WTC11 (cell line): Measurements from ENCODE around the gene ZBTB4. TPM values are rescaled to one million over a fixed set of nuclear protein-coding genes. Genes with fewer than 3 reads are reported as not detected.
"Not testable (repeated sequence)": the region's sequence is repeated elsewhere in the genome, so short reads cannot be mapped to it uniquely, and the experiment has no call there.

Experiments used
- ATAC-seq: fragments of 200-7000 bp; cut with Tn5 transposase; 2 replicates; pipeline ENCODE4 v1.10.0; 2021; ENCODE audit warnings: mild to moderate bottlenecking, moderate library complexity
- CTCF ChIA-PET: fragments of 300-600 bp; sonication (Branson Sonifier 250); formaldehyde crosslinking; loops from one replicate; lab custom pipeline; 2021; ENCODE audit warnings: antibody characterized with exemption; lab: Charles Lee
- POLR2A ChIA-PET: fragments of 350-600 bp; sonication (Branson Sonifier 250); formaldehyde crosslinking; loops from one replicate; lab custom pipeline; 2021; ENCODE audit warnings: antibody characterized with exemption; lab: Charles Lee
- DNase-seq: peaks from one replicate; pipeline ENCODE4 v3.0.0; 2021; ENCODE audit warnings: low spot score
- H3K27ac Mint-ChIP-seq: 2 replicates; pipeline ENCODE4 v1.8.0; 2021; ENCODE audit warnings: mixed read lengths
- H3K27me3 Mint-ChIP-seq: 2 replicates; pipeline ENCODE4 v1.8.0; 2021; ENCODE audit warnings: low read depth, mild to moderate bottlenecking, moderate library complexity, mixed read lengths
- H3K36me3 Mint-ChIP-seq: 2 replicates; pipeline ENCODE4 v1.8.0; 2021; ENCODE audit warnings: mixed read lengths
- H3K4me1 Mint-ChIP-seq: 2 replicates; pipeline ENCODE4 v1.8.0; 2022; ENCODE audit warnings: mixed read lengths
- H3K4me3 Mint-ChIP-seq: 2 replicates; pipeline ENCODE4 v1.8.0; 2021; ENCODE audit warnings: mild to moderate bottlenecking, moderate library complexity, mixed read lengths
- H3K9me3 Mint-ChIP-seq: 2 replicates; pipeline ENCODE4 v1.8.0; 2021; ENCODE audit warnings: mixed read lengths
- ATF2 ChIP-seq: sonication (generic); formaldehyde crosslinking; IDR thresholded peaks from 2 replicates; pipeline ENCODE4 v1.8.1; 2022; ENCODE audit warnings: low read depth, missing genetic modification reagents, borderline replicate concordance
- ATF6 ChIP-seq: sonication (generic); formaldehyde crosslinking; IDR thresholded peaks from 2 replicates; pipeline ENCODE4 v1.8.1; 2023; ENCODE audit warnings: mild to moderate bottlenecking, missing genetic modification reagents
- CREM ChIP-seq: sonication (generic); formaldehyde crosslinking; IDR thresholded peaks from 2 replicates; pipeline ENCODE4 v1.8.1; 2022; ENCODE audit warnings: mild to moderate bottlenecking, missing genetic modification reagents, moderate library complexity
- ELF4 ChIP-seq: sonication (generic); formaldehyde crosslinking; IDR thresholded peaks from 2 replicates; pipeline ENCODE4 v1.8.1; 2022; ENCODE audit warnings: low read depth, mild to moderate bottlenecking, moderate library complexity, missing genetic modification reagents
- GRHL2 ChIP-seq: fragments of 250-450 bp; sonication (Bioruptor Pico); IDR thresholded peaks from 2 replicates; pipeline ENCODE4 v1.8.0; 2022; ENCODE audit warnings: mild to moderate bottlenecking, moderate library complexity; ENCODE audit not compliant: insufficient replicate concordance, severe bottlenecking
- GTF2I ChIP-seq: fragments of 250-450 bp; sonication (Bioruptor Pico); conservative IDR thresholded peaks from 2 replicates; pipeline ENCODE4 v1.4.0; 2021; ENCODE audit warnings: mild to moderate bottlenecking
- IRF1 ChIP-seq: sonication (generic); formaldehyde crosslinking; IDR thresholded peaks from 2 replicates; pipeline ENCODE4 v1.8.0; 2023; ENCODE audit warnings: missing genetic modification reagents
- JUN ChIP-seq: sonication (generic); formaldehyde crosslinking; IDR thresholded peaks from 2 replicates; pipeline ENCODE4 v1.8.0; 2023; ENCODE audit warnings: mild to moderate bottlenecking, missing genetic modification reagents
- NFE2L1 ChIP-seq: sonication (generic); formaldehyde crosslinking; IDR thresholded peaks from 2 replicates; pipeline ENCODE4 v1.8.1; 2023; ENCODE audit warnings: missing genetic modification reagents
- PREB ChIP-seq: sonication (generic); formaldehyde crosslinking; IDR thresholded peaks from 2 replicates; pipeline ENCODE4 v1.8.1; 2022; ENCODE audit warnings: mild to moderate bottlenecking, missing genetic modification reagents, moderate library complexity, borderline replicate concordance
- PRRX2 ChIP-seq: fragments of 250-450 bp; sonication (Bioruptor Pico); IDR thresholded peaks from 2 replicates; pipeline ENCODE4 v1.8.0; 2021; ENCODE audit warnings: mild to moderate bottlenecking
- SMAD3 ChIP-seq: sonication (generic); formaldehyde crosslinking; IDR thresholded peaks from 2 replicates; pipeline ENCODE4 v1.8.0; 2022; ENCODE audit warnings: missing genetic modification reagents, mild to moderate bottlenecking, borderline replicate concordance
- SOX15 ChIP-seq: fragments of 250-450 bp; sonication (Bioruptor Pico); IDR thresholded peaks from 2 replicates; pipeline ENCODE4 v1.9.0; 2021; ENCODE audit warnings: mild to moderate bottlenecking
- USF1 ChIP-seq: sonication (generic); formaldehyde crosslinking; IDR thresholded peaks from 2 replicates; pipeline ENCODE4 v1.8.0; 2022; ENCODE audit warnings: mild to moderate bottlenecking, missing genetic modification reagents
- ZMAT4 ChIP-seq: fragments of 250-450 bp; sonication (Bioruptor Pico); IDR thresholded peaks from 2 replicates; pipeline ENCODE4 v1.9.0; 2021; ENCODE audit warnings: mild to moderate bottlenecking
- ZNF121 ChIP-seq: sonication (generic); formaldehyde crosslinking; IDR thresholded peaks from 2 replicates; pipeline ENCODE4 v1.8.0; 2023; ENCODE audit warnings: missing genetic modification reagents
- ZNF138 ChIP-seq: sonication (generic); formaldehyde crosslinking; conservative IDR thresholded peaks from 2 replicates; pipeline ENCODE4 v1.8.1; 2022; ENCODE audit warnings: mild to moderate bottlenecking, moderate library complexity, missing genetic modification reagents
- ZNF219 ChIP-seq: sonication (generic); formaldehyde crosslinking; IDR thresholded peaks from 2 replicates; pipeline ENCODE4 v1.8.0; 2023; ENCODE audit warnings: missing genetic modification reagents, mild to moderate bottlenecking, borderline replicate concordance
- ZNF671 ChIP-seq: fragments of 250-450 bp; sonication (Bioruptor Pico); IDR thresholded peaks from 2 replicates; pipeline ENCODE4 v1.8.0; 2021; ENCODE audit warnings: mild to moderate bottlenecking
- total RNA-seq: library from RNA; stranded (reverse); gene quantifications from 3 replicates; pipeline ENCODE4 v1.2.3, GENCODE V29; 2021
- TF ChIP-seq, protein P1 (sequence below): sonication (generic); formaldehyde crosslinking; conservative IDR thresholded peaks from 2 replicates; pipeline ENCODE4 v1.8.1; 2022; ENCODE audit warnings: mild to moderate bottlenecking, missing genetic modification reagents

The ZBTB4 gene
- total RNA-seq, 1 experiment from 2014 or later, result 14.6 TPM

GRCh38 chr17:7476494-7476893 lies 2.9 kb downstream of the ZBTB4 start:
- Mint-ChIP-seq H3K36me3 (no peaks in the 10 kb centered on the region), H3K27ac (peak overlapping the region; percentile 90), H3K9me3 (no peaks in the 10 kb centered on the region), H3K4me1 (peaks cover 38% of the 10 kb centered on the region), H3K4me3 (no peak overlapping the region), H3K27me3 (no peaks in the 10 kb centered on the region)
- ChIA-PET POLR2A (interaction anchor here (0.6 to 1.5 kb wide), 3 partner anchors 31 to 202 kb away, joined by 3 to 4 read pairs (median 3); no protein-coding TSS in a partner anchor), CTCF (interaction anchor here (1.1 to 5.3 kb wide), 5 partner anchors 35 to 121 kb away, joined by 3 to 27 read pairs (median 6); partner anchors contain the start of gene TMEM102)
- no peak for DNase-seq
- ATAC-seq, result no peak
- TF ChIP-seq ATF6 (CRISPR knock-in tag) (no peak), ZNF219 (no peak)
- TF ChIP-seq, all 79 proteins: peak for 0

GRCh38 chr17:7475764-7476422 lies 3.5 kb downstream of the ZBTB4 start:
- Mint-ChIP-seq H3K27ac (no peak overlapping the region; the same call in 1 of the 2 replicates), H3K4me1 (peaks cover 32% of the 10 kb centered on the region), H3K4me3 (no peak overlapping the region), H3K27me3 (no peaks in the 10 kb centered on the region), H3K36me3 (no peaks in the 10 kb centered on the region), H3K9me3 (no peaks in the 10 kb centered on the region)
- ChIA-PET CTCF (interaction anchor here (0.6 to 5.3 kb wide), 6 partner anchors 35 to 120 kb away, joined by 3 to 27 read pairs (median 5); partner anchors contain the start of gene TMEM102), POLR2A (interaction anchor here (1.5 kb wide), 1 partner anchor 30 kb away, joined by 3 read pairs; no protein-coding TSS in a partner anchor)
- ATAC-seq, result no peak
- no peak for TF ChIP-seq PRRX2 (CRISPR knock-in tag)
- TF ChIP-seq ZNF121, result no peak
- TF ChIP-seq IRF1 (CRISPR knock-in tag), result no peak
- TF ChIP-seq, protein P1, sequence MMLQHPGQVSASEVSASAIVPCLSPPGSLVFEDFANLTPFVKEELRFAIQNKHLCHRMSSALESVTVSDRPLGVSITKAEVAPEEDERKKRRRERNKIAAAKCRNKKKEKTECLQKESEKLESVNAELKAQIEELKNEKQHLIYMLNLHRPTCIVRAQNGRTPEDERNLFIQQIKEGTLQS (CRISPR knock-in tag), result no peak
- no peak for TF ChIP-seq GTF2I (CRISPR knock-in tag)
- no peak for TF ChIP-seq SMAD3 (CRISPR knock-in tag)
- no peak for TF ChIP-seq SOX15 (CRISPR knock-in tag)
- TF ChIP-seq ZNF138 (CRISPR knock-in tag), result no peak
- no peak for TF ChIP-seq ZMAT4 (CRISPR knock-in tag)
- TF ChIP-seq USF1 (CRISPR knock-in tag), result no peak
- TF ChIP-seq CREM, result no peak
- no peak for TF ChIP-seq ATF2
- TF ChIP-seq PREB (CRISPR knock-in tag), result no peak
- TF ChIP-seq JUN, result no peak
- TF ChIP-seq ZNF671 (CRISPR knock-in tag), result no peak
- TF ChIP-seq GRHL2, result no peak
- no peak for TF ChIP-seq NFE2L1 (CRISPR knock-in tag)
- no peak for TF ChIP-seq ELF4 (CRISPR knock-in tag)
- DNase-seq, result no peak

DNA sequence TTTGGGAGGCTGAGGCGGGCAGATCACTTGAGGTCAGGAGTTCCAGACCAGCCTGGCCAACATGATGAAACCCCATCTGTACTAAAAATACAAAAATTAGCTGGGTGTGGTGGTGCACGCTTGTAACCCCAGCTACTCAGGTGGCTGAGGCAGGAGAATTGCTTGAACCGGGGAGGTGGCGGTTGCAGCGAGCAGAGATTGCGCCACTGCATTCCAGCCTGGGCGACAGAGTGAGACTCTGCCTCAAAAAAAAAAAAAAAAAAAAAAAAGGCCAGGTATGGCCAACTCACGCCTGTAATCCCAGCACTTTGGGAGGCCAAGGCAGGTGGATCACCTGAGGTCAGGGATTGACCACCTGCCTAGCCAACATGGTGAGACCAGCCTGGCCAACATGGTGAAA lies 4.7 kb downstream of the ZBTB4 start:
- ChIA-PET CTCF (interaction anchor here (0.7 to 2.7 kb wide), 2 partner anchors 40 to 86 kb away, joined by 6 to 11 read pairs; no protein-coding TSS in a partner anchor), POLR2A (interaction anchor here (0.7 kb wide), 2 partner anchors 16 to 33 kb away, joined by 3 to 4 read pairs; no protein-coding TSS in a partner anchor)
- H3K9me3 Mint-ChIP-seq, H3K27me3 Mint-ChIP-seq, ATAC-seq, DNase-seq, H3K27ac Mint-ChIP-seq, H3K36me3 Mint-ChIP-seq, H3K4me3 Mint-ChIP-seq: not testable (repeated sequence)
- H3K4me1 Mint-ChIP-seq, result peaks cover 24% of the 10 kb centered on the region
